Panc1 (cell line): ENCODE measurements around the gene JAZF1.

Experiments used
- POLR2AphosphoS5 ChIP-seq: IDR thresholded peaks from 2 replicates; pipeline ENCODE4 v1.6.1; 2012; ENCODE audit warnings: mild to moderate bottlenecking, low read depth, low read length, moderate library complexity
- TCF7L2 ChIP-seq: IDR thresholded peaks from 2 replicates; pipeline ENCODE4 v1.6.1; 2011; ENCODE audit warnings: mild to moderate bottlenecking, low read depth, low read length, inconsistent platforms
- TF ChIP-seq, protein P1 (sequence below): fragments of 450-650 bp; IDR thresholded peaks from 2 replicates; pipeline ENCODE4 v1.5.1; 2017; ENCODE audit warnings: mild to moderate bottlenecking
- TF ChIP-seq, protein P2 (sequence below), 2 experiments: IDR thresholded peaks; 2 replicates each; pipeline ENCODE4 v1.6.1; 2011 to 2012; ENCODE audit warnings: low read depth in 2 of 2, control low read depth in 1 of 2, low read length in 1 of 2, mild to moderate bottlenecking in 1 of 2, moderate library complexity in 1 of 2; ENCODE audit not compliant: insufficient read depth in 1 of 2

DNA sequence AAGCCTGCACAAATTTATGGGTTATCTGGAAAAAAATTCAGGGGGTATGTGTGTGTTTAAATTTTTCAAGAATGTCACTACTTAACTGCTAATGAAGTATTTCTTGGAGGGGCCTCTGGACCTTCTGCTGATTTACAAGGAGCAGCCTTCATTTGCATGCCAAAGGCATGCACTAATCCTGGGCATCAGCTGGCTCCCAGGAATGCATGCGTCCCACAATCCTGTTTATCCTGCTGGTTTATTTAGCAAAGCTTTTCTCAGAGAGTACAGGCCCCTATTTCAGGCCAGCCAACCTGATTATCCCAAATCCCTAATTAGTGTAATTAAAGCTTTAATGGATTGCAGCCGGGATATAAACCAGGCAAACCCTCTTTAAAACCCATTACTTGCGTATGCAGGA is 270.3 kb downstream of the JAZF1 start:
- TF ChIP-seq, protein P1, sequence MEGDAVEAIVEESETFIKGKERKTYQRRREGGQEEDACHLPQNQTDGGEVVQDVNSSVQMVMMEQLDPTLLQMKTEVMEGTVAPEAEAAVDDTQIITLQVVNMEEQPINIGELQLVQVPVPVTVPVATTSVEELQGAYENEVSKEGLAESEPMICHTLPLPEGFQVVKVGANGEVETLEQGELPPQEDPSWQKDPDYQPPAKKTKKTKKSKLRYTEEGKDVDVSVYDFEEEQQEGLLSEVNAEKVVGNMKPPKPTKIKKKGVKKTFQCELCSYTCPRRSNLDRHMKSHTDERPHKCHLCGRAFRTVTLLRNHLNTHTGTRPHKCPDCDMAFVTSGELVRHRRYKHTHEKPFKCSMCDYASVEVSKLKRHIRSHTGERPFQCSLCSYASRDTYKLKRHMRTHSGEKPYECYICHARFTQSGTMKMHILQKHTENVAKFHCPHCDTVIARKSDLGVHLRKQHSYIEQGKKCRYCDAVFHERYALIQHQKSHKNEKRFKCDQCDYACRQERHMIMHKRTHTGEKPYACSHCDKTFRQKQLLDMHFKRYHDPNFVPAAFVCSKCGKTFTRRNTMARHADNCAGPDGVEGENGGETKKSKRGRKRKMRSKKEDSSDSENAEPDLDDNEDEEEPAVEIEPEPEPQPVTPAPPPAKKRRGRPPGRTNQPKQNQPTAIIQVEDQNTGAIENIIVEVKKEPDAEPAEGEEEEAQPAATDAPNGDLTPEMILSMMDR: no peak
- TF ChIP-seq, protein P2, sequence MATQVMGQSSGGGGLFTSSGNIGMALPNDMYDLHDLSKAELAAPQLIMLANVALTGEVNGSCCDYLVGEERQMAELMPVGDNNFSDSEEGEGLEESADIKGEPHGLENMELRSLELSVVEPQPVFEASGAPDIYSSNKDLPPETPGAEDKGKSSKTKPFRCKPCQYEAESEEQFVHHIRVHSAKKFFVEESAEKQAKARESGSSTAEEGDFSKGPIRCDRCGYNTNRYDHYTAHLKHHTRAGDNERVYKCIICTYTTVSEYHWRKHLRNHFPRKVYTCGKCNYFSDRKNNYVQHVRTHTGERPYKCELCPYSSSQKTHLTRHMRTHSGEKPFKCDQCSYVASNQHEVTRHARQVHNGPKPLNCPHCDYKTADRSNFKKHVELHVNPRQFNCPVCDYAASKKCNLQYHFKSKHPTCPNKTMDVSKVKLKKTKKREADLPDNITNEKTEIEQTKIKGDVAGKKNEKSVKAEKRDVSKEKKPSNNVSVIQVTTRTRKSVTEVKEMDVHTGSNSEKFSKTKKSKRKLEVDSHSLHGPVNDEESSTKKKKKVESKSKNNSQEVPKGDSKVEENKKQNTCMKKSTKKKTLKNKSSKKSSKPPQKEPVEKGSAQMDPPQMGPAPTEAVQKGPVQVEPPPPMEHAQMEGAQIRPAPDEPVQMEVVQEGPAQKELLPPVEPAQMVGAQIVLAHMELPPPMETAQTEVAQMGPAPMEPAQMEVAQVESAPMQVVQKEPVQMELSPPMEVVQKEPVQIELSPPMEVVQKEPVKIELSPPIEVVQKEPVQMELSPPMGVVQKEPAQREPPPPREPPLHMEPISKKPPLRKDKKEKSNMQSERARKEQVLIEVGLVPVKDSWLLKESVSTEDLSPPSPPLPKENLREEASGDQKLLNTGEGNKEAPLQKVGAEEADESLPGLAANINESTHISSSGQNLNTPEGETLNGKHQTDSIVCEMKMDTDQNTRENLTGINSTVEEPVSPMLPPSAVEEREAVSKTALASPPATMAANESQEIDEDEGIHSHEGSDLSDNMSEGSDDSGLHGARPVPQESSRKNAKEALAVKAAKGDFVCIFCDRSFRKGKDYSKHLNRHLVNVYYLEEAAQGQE (IDR thresholded peaks at IDR 0.05; ENCODE audit: insufficient read depth in 1 of 2, low read depth in 2 of 2, low read length in 1 of 2): no peak
- no peak for TF ChIP-seq POLR2AphosphoS5
- TF ChIP-seq TCF7L2: no peak
